ENCODE results near the gene TECPR1.
"Not testable (repeated sequence)": the region's sequence is repeated elsewhere in the genome, so short reads cannot be mapped to it uniquely, and the experiment has no call there.

TECPR1 gene

DNA sequence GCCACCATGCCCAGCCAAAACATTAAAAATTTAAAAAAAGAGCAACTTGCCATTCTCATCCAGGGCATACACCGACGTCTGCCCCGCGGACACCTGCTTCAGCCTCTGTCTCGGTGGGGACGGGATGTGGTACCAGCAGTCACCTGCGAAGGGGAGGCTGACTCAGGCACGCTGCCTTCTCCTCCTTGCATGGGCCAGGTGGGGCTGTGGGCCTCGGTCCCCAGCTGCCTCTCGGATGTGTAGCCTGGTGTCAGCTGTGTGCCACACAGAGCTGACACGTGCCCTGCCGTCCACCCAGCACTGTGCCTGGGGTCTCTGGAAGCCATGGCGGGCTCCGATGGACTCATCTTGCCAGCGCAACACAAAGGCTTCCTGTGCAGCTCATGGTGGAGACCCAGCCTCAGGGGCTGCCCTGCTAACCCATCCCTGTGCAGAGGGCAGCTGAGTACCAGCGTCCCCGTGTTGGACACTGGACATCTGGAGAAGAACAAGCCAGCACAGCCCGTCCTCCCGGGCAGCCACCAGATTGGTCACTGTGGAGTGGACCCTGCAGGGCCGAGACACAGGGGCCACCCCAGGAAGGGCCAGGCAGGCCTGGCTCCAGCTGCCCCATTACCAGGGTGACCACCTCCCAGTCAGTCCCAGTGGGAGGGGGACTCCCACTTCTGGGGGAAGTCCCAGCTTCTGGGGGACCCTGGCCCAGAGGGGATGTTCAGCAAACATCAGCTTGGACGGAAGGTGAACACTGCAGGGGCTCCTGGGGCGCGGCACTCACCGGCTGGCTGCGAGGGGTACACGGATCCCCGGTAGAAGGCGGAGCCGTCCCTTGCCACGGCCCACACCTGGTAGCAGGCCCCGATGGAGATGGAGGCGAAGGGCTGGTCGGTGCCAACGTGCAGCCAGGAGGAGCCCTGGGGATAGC lies 30.2 kb downstream of the TECPR1 start:
- no peaks in the 10 kb centered on the region for H3K9me3 ChIP-seq
- peak in 1 of 2 donors; percentile 55 for DNase-seq
- H3K36me3 ChIP-seq, result peaks cover 29 to 85% (median 50%) of the 10 kb centered on the region in 3 donors
- H3K4me3 ChIP-seq, result no peak overlapping the region
- TF ChIP-seq, protein P1, sequence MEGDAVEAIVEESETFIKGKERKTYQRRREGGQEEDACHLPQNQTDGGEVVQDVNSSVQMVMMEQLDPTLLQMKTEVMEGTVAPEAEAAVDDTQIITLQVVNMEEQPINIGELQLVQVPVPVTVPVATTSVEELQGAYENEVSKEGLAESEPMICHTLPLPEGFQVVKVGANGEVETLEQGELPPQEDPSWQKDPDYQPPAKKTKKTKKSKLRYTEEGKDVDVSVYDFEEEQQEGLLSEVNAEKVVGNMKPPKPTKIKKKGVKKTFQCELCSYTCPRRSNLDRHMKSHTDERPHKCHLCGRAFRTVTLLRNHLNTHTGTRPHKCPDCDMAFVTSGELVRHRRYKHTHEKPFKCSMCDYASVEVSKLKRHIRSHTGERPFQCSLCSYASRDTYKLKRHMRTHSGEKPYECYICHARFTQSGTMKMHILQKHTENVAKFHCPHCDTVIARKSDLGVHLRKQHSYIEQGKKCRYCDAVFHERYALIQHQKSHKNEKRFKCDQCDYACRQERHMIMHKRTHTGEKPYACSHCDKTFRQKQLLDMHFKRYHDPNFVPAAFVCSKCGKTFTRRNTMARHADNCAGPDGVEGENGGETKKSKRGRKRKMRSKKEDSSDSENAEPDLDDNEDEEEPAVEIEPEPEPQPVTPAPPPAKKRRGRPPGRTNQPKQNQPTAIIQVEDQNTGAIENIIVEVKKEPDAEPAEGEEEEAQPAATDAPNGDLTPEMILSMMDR (IDR thresholded peaks at IDR 0.05), result no peak
- H3K27me3 ChIP-seq, result no peaks in the 10 kb centered on the region
- no peaks in the 10 kb centered on the region for H3K4me1 ChIP-seq
- intact Hi-C loops (cut with DNase I; ENCODE audit: low total_unique reads), result no loop called here
- no peak overlapping the region for H3K27ac ChIP-seq

DNA sequence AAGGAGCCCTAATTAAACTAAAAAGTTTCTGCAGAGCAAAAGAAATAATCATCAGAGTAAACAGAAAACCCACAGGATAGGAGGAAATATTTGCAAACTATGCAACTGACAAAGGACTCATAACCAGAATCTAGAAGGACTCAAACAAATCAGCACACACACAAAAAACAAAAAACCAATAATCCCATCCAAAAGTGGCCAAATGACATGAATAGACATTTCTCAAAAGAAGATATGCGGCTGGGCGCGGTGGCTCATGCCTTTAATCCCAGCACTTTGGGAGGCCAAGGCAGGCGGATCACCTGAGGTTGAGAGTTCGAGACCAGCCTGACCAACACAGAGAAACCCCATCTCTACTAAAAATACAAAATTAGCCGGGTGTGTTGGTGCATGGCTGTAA lies 32.6 kb downstream of the TECPR1 start:
- H3K27ac ChIP-seq; H3K4me3 ChIP-seq; H3K4me1 ChIP-seq; H3K27me3 ChIP-seq; intact Hi-C loops (cut with DNase I; ENCODE audit: low total_unique reads); H3K9me3 ChIP-seq: not testable (repeated sequence)
- peaks cover 31 to 80% (median 41%) of the 10 kb centered on the region in 3 donors for H3K36me3 ChIP-seq
- DNase-seq, result peak in 1 of 2 donors; percentile 13

GRCh38 chr7:98217623-98218582 lies 34.1 kb downstream of the TECPR1 start:
- intact Hi-C loops (cut with DNase I; ENCODE audit: low total_unique reads), result no loop called here
- H3K36me3 ChIP-seq, result peaks cover 31 to 67% (median 33%) of the 10 kb centered on the region in 3 donors
- H3K4me1 ChIP-seq, result peaks cover 0 to 8% (median 0%) of the 10 kb centered on the region in 4 donors
- TF ChIP-seq, protein P1 (IDR thresholded peaks at IDR 0.05), result no peak
- no peak overlapping the region for H3K4me3 ChIP-seq
- DNase-seq, result peak in 1 of 2 donors; percentile 63
- no peaks in the 10 kb centered on the region for H3K9me3 ChIP-seq
- H3K27ac ChIP-seq, result no peak overlapping the region
- H3K27me3 ChIP-seq, result no peaks in the 10 kb centered on the region

DNA sequence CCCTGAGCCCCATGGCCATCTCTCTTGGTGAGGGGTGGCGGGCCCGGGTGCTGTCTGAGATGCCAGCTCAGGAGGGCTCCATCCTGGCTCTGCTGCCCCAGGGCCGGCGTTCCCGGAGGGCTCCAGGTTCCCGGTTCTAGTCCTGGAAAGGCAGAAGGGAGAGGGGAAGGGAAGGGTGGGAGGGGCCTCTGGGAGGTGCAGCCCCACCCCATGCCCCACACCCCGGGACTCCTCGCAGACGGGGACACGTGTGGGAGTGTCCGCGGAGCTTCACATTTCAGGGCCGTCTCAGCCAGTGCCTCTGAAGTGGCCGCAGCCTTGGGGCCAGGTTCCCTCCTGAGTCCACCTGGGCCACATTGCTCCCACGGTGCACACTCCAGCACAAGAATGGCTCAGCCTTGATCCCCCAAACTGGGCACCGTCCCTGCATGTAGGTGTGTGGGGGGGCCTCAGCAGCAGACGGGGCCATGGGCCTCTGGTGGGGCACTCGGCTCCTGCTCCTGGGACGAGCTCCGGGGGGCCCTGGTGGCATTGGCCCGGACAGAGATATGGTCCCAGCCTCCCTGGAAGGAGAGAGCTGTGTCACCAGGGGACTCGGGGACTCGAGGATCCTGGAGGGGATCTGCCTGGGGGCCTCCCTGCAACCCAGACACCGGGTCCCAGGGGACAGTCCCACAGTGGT lies 35.0 kb downstream of the TECPR1 start:
- Histone ChIP-seq H3K27me3 (peaks cover 0 to 7% of the 10 kb centered on the region in 2 donors), H3K27ac (no peak overlapping the region)
- TF ChIP-seq, protein P1 (IDR thresholded peaks at IDR 0.05), result no peak

GRCh38 chr7:98215561-98216495 lies 36.2 kb downstream of the TECPR1 start:
- H3K27me3 ChIP-seq, result peaks cover 0 to 16% of the 10 kb centered on the region in 2 donors
- no peak overlapping the region for H3K27ac ChIP-seq
- no peak overlapping the region for H3K4me3 ChIP-seq
- peaks cover 14 to 46% (median 17%) of the 10 kb centered on the region in 3 donors for H3K36me3 ChIP-seq
- intact Hi-C loops (cut with DNase I; ENCODE audit: low total_unique reads), result no loop called here
- TF ChIP-seq, protein P1 (IDR thresholded peaks at IDR 0.05), result no peak
- no peaks in the 10 kb centered on the region for H3K9me3 ChIP-seq
- peak in 1 of 2 donors; percentile 56 for DNase-seq
- peaks cover 0 to 15% (median 7%) of the 10 kb centered on the region in 4 donors for H3K4me1 ChIP-seq

More for the DNA sequence above, 35.0 kb downstream of the TECPR1 start:
- DNase-seq, result peak in 1 of 2 donors; percentile 63
- Histone ChIP-seq H3K9me3 (no peaks in the 10 kb centered on the region), H3K4me1 (peaks cover 0 to 8% (median 0%) of the 10 kb centered on the region in 4 donors), H3K36me3 (peaks cover 25 to 59% (median 26%) of the 10 kb centered on the region in 3 donors), H3K4me3 (no peak overlapping the region)
- intact Hi-C loops (cut with DNase I; ENCODE audit: low total_unique reads), result no loop called here

All from tibial artery (tissue), 4 donors.